ENCODE measurements around the gene NUP93. TPM values are rescaled to one million over a fixed set of nuclear protein-coding genes. Genes with fewer than 3 reads are reported as not detected.
"Not testable (repeated sequence)": the region's sequence is repeated elsewhere in the genome, so short reads cannot be mapped to it uniquely, and the experiment has no call there.

Gene NUP93
- total and polyA plus RNA-seq, 9 of the 15 experiments (the other 6 are each of a cell fraction or from before 2014, with no cell fraction given): 92.0 to 162 (median 121) TPM

- not testable (repeated sequence) for FAIRE-seq; H3K9ac ChIP-seq (ENCODE audit: insufficient read depth in 1 of 2, low read depth in 2 of 2, low read length in 2 of 2); DNase-seq (ENCODE audit: extremely low read depth in 1 of 4, low spot score in 3 of 4); H3K9me3 ChIP-seq (replicated peaks; ENCODE audit: control insufficient read depth, insufficient read depth, low read depth, low read length); H4K20me1 ChIP-seq (replicated peaks; ENCODE audit: control insufficient read depth, insufficient read depth, low read length); H3K27me3 ChIP-seq (ENCODE audit: control insufficient read depth in 2 of 2, insufficient read depth in 2 of 2, low read length in 2 of 2); H3K36me3 ChIP-seq (ENCODE audit: control insufficient read depth, insufficient read depth, low read length); H2AFZ ChIP-seq (ENCODE audit: low read depth, low read length); H3K4me3 ChIP-seq; H3K27ac ChIP-seq (ENCODE audit: extremely low read depth, low read depth, low read length); ATAC-seq; H3K4me2 ChIP-seq (ENCODE audit: insufficient read depth, low read length); H3K79me2 ChIP-seq (ENCODE audit: control insufficient read depth, insufficient read depth, low read length); H3K9me1 ChIP-seq (ENCODE audit: control insufficient read depth, insufficient read depth, low read length); BruUV-seq (replicated peaks)
- in situ Hi-C loops (cut with MboI): loop anchor here (5.0 to 10.0 kb wide), 2 partner anchors 84 to 284 kb away; partner anchors contain the start of gene MT3
- peak; percentile 30 for TF ChIP-seq ZFP36 (IDR thresholded peaks at IDR 0.05; ENCODE audit: low read depth, low read length, partially characterized antibody)
- TF ChIP-seq RBM25 (IDR thresholded peaks at IDR 0.05; ENCODE audit: low read depth, low read length, severe bottlenecking): peak; percentile 13
- intact Hi-C loops (cut with micrococcal nuclease): loop anchor here (2.0 kb wide), 1 partner anchor 292 kb away; no protein-coding TSS in a partner anchor
- ChIA-PET CTCF (ENCODE audit: low intra/inter-chr PET ratio) (interaction anchor here (0.6 kb wide), 1 partner anchor 73 kb away, joined by 3 read pairs; no protein-coding TSS in a partner anchor), POLR2A (interaction anchor here (0.7 to 1.5 kb wide), 3 partner anchors 61 to 70 kb away, joined by 3 to 4 read pairs (median 3); no protein-coding TSS in a partner anchor)
- 69% methylated on average over 5 of the region's 5 CpGs for WGBS (ENCODE audit: insufficient coverage, low coverage, missing lambda C conversion rate)
- H3K4me1 ChIP-seq (replicated peaks in 1 of 2; ENCODE audit: control insufficient read depth in 2 of 2, insufficient read depth in 2 of 2, low read length in 2 of 2): peaks cover 0 to 16% of the 10 kb centered on the region in 2 experiments; a peak in 3 of 5 replicates
Measured at GRCh38 chr16:56868766-56869165, 138.8 kb downstream of the NUP93 start.

- Histone ChIP-seq H3K4me3 (no peak overlapping the region), H3K4me1 (replicated peaks in 1 of 2; ENCODE audit: control insufficient read depth in 2 of 2, insufficient read depth in 2 of 2, low read length in 2 of 2) (peaks cover 0 to 16% of the 10 kb centered on the region in 2 experiments; a peak in 3 of 5 replicates), H3K9me1 (ENCODE audit: control insufficient read depth, insufficient read depth, low read length) (no peaks in the 10 kb centered on the region), H3K79me2 (ENCODE audit: control insufficient read depth, insufficient read depth, low read length) (no peaks in the 10 kb centered on the region), H4K20me1 (replicated peaks; ENCODE audit: control insufficient read depth, insufficient read depth, low read length) (no peaks in the 10 kb centered on the region), H2AFZ (ENCODE audit: low read depth, low read length) (no peak overlapping the region), H3K4me2 (ENCODE audit: insufficient read depth, low read length) (no peak overlapping the region), H3K27me3 (ENCODE audit: control insufficient read depth in 2 of 2, insufficient read depth in 2 of 2, low read length in 2 of 2) (peaks cover 0 to 4% of the 10 kb centered on the region in 2 experiments; a peak in 1 of 5 replicates), H3K9ac (ENCODE audit: insufficient read depth in 1 of 2, low read depth in 2 of 2, low read length in 2 of 2) (no peak overlapping the region), H3K27ac (ENCODE audit: extremely low read depth, low read depth, low read length) (no peak overlapping the region), H3K36me3 (ENCODE audit: control insufficient read depth, insufficient read depth, low read length) (no peaks in the 10 kb centered on the region), H3K9me3 (replicated peaks; ENCODE audit: control insufficient read depth, insufficient read depth, low read depth, low read length) (no peaks in the 10 kb centered on the region)
- DNase-seq (ENCODE audit: extremely low read depth in 1 of 4, low spot score in 3 of 4) (peak; percentile 75 to 84 (median 82)), FAIRE-seq (peak; percentile 92), ATAC-seq (peak; percentile 91)
- in situ Hi-C loops (cut with MboI) (loop anchor here (5.0 to 10.0 kb wide), 2 partner anchors 83 to 285 kb away; partner anchors contain the start of gene MT3), intact Hi-C loops (cut with micrococcal nuclease) (loop anchor here (2.0 to 5.0 kb wide), 2 partner anchors 63 to 293 kb away; partner anchors contain the start of gene HERPUD1)
- BruUV-seq (replicated peaks): no TSS peak
- ChIA-PET CTCF (ENCODE audit: low intra/inter-chr PET ratio) (interaction anchor here (0.6 to 0.8 kb wide), 2 partner anchors 74 to 76 kb away, joined by 3 read pairs; no protein-coding TSS in a partner anchor), POLR2A (interaction anchor here (0.5 to 1.5 kb wide), 6 partner anchors 61 to 157 kb away, joined by 3 to 4 read pairs (median 3); no protein-coding TSS in a partner anchor)
- 56% methylated on average over 20 of the region's 24 CpGs for WGBS (ENCODE audit: insufficient coverage, low coverage, missing lambda C conversion rate)
- 0 out of 2 replicates have a peak, but pooled peaks have one; percentile 23 for TF ChIP-seq HDGF (IDR thresholded peaks at IDR 0.05)
- peak; percentile 23; the same call in 1 of the 2 replicates for TF ChIP-seq MAFF (IDR thresholded peaks at IDR 0.05; ENCODE audit: low read length)
- TF ChIP-seq POLR2AphosphoS5 (IDR thresholded peaks at IDR 0.05; ENCODE audit: control insufficient read depth, insufficient read depth, low read depth, low read length): no peak
- 0 out of 2 replicates have a peak, but pooled peaks have one; percentile 58 for TF ChIP-seq MIER1 (IDR thresholded peaks at IDR 0.05; ENCODE audit: low read depth)
- TF ChIP-seq BHLHE40 (IDR thresholded peaks at IDR 0.05; ENCODE audit: low read length): 0 out of 2 replicates have a peak, but pooled peaks have one; percentile 19
- peak; percentile 63 for TF ChIP-seq DPF2 (IDR thresholded peaks at IDR 0.05)
- TF ChIP-seq RAD51 (IDR thresholded peaks at IDR 0.05; ENCODE audit: borderline replicate concordance, low read depth): no peak
- TF ChIP-seq GTF3C2 (IDR thresholded peaks at IDR 0.05; ENCODE audit: borderline replicate concordance, extremely low read depth, insufficient read length): no peak
- peak; percentile 48 for TF ChIP-seq PHF20 (IDR thresholded peaks at IDR 0.05; ENCODE audit: partially characterized antibody)
Measured at GRCh38 chr16:56869513-56870275, 139.8 kb downstream of the NUP93 start.

Measured in K562 (cell line).